Astrocyte of the cerebellum (primary cell): ENCODE data around the gene VDAC1.
"Not testable (repeated sequence)": the region's sequence is repeated elsewhere in the genome, so short reads cannot be mapped to it uniquely, and the experiment has no call there.

Experiments
- DNase-seq: peaks from one replicate; pipeline ENCODE4 v3.0.0-alpha.2; 2011; ENCODE audit warnings: low read depth
- H3K4me3 ChIP-seq: 2 replicates; pipeline ENCODE4 v1.5.1; 2011; ENCODE audit warnings: mild to moderate bottlenecking, low read depth, low read length, moderate library complexity
- in situ Hi-C: cut with HindIII; loops from 2 replicates; pipeline ENCODE4 v1.10.0; 2017; ENCODE audit warnings: low sequenced_read_pairs
- TF ChIP-seq, protein P1 (sequence below): IDR thresholded peaks from 2 replicates; pipeline ENCODE4 v1.5.1; 2012; ENCODE audit warnings: low read length, low read depth, moderate library complexity, mild to moderate bottlenecking; ENCODE audit errors: missing control alignments

Gene VDAC1

DNA sequence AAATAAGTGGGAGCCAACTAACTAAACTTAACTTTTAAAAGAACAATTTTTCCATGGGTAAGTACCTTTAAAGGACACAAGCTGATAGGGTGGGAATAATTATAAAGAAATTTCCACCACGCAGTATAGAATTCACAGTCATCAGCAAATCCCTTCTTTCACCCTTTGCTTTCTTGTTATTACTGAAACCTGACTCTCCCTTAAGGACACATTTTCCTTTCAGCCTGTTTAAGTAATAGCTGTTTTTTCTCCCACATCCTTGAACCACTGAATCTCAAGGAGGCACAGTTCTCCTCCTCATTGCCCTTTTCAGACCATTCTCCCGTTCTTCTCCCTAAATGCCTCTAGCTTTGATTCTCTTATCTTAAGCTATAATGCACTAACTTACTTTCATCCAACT is 42.6 kb downstream of the VDAC1 start:
- TF ChIP-seq, protein P1, sequence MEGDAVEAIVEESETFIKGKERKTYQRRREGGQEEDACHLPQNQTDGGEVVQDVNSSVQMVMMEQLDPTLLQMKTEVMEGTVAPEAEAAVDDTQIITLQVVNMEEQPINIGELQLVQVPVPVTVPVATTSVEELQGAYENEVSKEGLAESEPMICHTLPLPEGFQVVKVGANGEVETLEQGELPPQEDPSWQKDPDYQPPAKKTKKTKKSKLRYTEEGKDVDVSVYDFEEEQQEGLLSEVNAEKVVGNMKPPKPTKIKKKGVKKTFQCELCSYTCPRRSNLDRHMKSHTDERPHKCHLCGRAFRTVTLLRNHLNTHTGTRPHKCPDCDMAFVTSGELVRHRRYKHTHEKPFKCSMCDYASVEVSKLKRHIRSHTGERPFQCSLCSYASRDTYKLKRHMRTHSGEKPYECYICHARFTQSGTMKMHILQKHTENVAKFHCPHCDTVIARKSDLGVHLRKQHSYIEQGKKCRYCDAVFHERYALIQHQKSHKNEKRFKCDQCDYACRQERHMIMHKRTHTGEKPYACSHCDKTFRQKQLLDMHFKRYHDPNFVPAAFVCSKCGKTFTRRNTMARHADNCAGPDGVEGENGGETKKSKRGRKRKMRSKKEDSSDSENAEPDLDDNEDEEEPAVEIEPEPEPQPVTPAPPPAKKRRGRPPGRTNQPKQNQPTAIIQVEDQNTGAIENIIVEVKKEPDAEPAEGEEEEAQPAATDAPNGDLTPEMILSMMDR, result no peak
- in situ Hi-C loops, result no loop called here
- DNase-seq, result no peak
- H3K4me3 ChIP-seq, result no peak overlapping the region

DNA sequence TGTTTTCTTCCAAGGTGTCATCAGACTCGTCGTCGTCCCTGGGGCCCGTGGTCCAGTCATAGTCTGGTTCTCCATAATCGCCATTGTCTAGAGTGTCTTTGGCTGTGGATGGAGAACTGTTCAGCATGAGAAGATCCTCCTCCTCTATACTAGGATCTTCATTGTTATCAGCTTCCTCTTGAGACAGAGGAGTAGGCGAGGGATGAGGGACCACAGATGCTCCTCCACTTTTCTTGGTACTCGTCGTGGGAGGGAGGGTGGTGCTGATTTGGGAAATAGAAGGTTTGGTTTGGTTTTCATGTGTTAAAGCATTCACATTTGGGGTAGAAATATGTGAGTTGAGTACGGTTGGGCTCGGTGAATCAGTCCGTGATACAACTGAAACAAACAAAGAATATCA is 45.1 kb downstream of the VDAC1 start:
- H3K4me3 ChIP-seq, result no peak overlapping the region
- in situ Hi-C loops, result no loop called here
- DNase-seq, result no peak
- TF ChIP-seq, protein P1, result no peak

DNA sequence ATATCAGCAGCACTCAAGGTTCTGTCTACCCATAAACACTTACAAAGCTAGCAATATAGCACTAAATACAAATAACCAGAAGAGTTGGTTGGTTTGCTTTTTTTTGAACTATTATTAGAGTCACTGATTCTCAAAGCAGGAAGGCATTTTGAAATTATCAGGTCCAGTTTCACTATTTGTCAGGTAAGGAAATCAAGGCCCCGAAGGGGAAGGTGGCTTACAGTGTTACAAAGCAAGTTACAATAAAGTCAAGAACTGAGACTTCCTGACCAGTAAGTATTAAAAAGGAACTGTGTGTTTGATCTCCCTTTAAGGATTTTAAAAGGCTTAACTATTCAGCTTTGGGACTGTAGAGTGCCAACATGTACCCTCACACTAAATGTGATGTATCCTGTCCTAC is 47.2 kb downstream of the VDAC1 start:
- H3K4me3 ChIP-seq, result no peak overlapping the region
- no peak for DNase-seq

DNA sequence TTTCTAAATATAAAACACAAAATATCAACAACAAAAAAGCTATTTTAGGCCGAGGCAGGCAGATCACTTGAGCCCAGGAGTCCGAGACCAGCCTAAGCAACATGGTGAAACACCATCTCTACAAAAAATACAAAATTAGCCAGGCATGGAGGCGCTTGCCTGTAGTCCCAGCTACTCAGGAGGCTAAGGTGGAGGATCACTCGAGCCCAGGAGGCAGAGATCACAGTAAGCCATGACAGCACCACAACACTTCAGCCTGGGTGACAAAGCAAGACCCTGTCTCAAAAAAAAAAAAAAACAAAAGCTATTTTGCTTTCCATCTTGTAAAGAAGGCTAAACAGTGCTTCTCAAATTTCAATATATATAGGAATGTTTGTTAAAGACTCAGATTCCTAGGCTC is 47.7 kb downstream of the VDAC1 start:
- TF ChIP-seq, protein P1, result no peak
- in situ Hi-C loops, result no loop called here
- no peak for DNase-seq
- H3K4me3 ChIP-seq, result no peak overlapping the region

More for the DNA sequence above, 47.2 kb downstream of the VDAC1 start:
- TF ChIP-seq, protein P1, result no peak
- in situ Hi-C loops, result no loop called here

DNA sequence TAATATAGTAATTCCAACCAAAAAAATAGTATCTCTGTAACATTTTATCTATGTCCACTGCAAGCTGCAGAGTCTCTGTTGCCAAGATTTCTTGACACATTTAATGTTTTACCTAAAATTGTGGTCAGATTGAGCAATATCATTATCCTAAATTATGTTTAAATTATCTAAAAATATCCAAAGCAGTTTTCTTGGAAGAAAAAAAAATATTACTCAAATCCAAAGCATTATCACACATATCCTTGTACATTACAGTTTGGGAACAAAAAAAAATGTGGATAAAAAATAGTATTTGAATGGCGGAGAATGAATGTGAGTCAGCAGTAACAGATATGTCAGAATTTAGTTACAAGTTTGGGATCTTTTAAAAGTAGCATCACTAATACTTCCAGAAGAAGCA is 48.6 kb downstream of the VDAC1 start:
- in situ Hi-C loops, DNase-seq, H3K4me3 ChIP-seq: not testable (repeated sequence)

DNA sequence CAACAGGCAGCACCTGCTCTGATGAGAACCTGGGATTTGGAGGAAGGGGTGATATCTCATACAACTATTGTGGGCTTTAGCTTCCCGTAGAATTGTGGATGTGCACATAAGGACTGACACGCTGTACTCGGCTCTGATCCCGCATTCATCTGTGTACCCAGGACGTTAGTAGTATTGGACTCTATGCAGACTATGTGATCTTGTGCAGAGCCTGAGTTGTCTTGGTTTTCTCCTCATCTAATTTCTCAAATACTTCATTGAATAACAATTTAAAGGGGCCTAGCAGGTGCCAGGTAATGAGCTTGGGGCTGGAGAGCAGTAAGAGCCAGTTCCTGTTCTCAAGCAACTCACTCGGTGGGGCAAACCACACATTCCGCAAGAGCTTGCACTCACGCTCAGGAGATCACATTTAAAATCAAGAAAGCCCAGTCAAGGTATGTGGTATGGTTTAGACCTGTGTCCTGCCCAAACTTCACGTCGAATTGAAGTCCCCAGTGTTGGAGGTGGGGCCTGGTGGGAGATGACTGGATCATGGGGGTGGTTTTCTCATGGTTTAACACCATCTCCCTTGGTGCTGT is 51.1 kb downstream of the VDAC1 start:
- in situ Hi-C loops, result no loop called here
- TF ChIP-seq, protein P1, result no peak
- DNase-seq, result no peak
- no peak overlapping the region for H3K4me3 ChIP-seq

DNA sequence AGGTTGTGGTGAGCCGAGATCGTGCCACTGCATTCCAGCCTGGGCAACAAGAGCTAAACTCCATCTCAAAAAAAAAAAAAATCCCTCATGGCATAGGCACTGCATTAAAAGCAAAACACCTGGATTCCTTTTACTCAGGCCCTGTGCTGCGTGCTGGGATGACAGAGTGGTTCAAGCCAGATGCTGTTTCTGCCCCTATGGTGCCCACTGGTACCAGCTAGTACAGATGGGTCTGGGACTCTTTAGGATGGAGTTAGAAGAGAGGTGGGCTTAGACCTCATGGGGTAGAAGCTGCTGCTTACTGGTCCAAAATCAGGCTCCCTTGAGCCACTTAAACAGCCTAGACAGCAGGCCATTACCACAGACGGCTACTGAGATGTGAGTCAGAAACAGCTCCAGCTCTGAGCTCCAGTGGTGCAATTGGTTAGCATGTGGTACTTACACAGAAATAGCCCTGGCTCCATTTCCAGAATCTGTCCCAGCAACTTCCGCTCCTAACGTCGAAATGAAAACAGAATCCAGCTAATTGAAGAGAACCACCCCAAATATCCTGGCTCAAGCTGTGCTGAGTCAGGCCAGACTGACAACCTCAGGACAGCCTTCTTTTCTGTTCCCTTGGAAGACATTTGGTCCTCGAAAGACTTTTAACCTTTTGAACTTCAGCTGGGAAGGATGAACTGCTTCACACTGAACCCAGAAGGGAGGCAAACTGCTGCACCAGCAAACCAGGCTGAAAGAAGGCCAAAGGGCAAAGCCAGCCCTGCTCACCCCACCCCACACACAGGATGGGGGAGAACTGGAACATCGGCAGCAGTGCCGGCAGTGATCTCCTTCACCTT is 51.8 kb downstream of the VDAC1 start:
- TF ChIP-seq, protein P1, result no peak
- in situ Hi-C loops, result no loop called here
- DNase-seq, result peak; percentile 82
- H3K4me3 ChIP-seq, result no peak overlapping the region
